Stimulated activated naive CD4-positive, alpha-beta T cell treated with Interleukin-2 at 50 U/mL for 16 hours (primary cell): ENCODE results near the gene SPARC.
A peak's percentile ranks its signal among the peaks of the same experiment; 100 is the strongest.

Source experiments
- DNase-seq: peaks from one replicate; lab custom pipeline; 2025; lab: John Stamatoyannopoulos, UW

Gene SPARC

DNA sequence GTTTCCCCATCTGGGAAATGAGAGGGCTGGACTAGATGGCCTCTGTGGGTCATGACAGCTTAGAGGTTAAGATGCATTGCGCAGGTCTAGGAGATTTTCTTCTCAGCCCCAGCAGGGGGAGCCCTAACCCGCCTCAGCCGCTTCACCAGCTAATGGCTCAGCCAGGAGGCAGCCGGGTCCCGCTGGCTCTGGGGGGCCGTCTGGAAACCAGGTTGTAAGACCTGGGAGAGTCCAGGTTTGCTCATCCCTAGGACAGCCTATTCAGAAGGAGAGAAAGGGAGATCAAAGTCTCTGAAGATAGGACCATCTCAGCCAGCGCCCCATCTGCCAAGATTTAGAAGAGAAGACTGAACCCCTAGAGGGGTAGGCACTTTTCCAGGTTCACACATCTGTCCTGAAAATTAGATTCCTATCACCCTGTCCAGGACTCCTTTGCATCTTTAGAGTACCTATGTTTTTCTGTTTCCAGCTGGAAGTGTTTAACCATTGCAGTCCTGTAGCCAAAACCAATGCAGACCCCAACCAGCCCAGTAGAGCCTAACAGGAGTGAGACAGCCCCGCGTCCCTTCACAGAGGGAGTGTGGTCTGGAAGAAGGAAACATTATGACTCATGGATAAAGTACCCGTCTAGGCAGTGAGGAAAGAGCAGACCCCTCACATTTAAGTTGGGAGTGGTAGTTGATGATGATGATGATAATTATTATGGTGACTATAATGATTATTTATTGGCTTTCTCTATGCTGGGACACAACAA is 27.5 kb downstream of the SPARC start:
- peak; percentile 73 for DNase-seq

DNA sequence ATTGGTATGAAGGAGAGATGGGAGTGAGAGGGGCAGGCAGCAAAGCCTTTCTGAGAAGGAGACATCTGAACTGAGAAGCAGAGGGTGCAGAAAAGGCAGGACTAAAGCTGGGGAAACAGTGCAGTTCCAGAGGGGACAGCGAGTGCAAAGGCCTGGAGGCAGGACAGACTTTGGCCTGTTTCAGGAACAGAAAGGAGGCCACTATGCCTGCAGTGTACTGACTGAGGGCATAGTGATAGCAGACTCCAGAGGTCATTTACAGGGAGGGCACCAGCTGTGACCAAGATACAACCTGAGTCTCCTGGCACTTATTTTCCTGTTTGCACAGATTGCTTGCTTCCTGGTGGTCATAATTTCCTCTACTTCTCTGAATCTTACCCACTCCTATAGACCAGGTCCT is 29.6 kb downstream of the SPARC start:
- no peak for DNase-seq

DNA sequence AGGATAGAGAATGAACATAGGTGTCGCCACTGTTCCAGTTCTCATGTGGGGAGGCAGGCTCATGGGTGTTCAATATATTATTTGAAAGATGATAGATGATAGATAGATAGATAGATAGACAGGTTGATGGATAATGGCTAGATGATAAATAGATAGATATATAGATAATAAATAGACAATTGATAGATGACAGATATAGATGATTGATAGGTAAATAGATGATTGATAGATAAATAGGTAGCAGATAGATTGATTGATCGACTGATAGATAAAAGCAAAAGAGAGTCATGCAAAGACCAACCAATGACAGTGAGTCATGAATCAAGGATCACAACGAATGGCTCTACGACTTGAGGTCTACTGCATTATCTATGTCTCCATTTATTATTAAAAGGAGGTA is 30.4 kb downstream of the SPARC start:
- DNase-seq = no peak

DNA sequence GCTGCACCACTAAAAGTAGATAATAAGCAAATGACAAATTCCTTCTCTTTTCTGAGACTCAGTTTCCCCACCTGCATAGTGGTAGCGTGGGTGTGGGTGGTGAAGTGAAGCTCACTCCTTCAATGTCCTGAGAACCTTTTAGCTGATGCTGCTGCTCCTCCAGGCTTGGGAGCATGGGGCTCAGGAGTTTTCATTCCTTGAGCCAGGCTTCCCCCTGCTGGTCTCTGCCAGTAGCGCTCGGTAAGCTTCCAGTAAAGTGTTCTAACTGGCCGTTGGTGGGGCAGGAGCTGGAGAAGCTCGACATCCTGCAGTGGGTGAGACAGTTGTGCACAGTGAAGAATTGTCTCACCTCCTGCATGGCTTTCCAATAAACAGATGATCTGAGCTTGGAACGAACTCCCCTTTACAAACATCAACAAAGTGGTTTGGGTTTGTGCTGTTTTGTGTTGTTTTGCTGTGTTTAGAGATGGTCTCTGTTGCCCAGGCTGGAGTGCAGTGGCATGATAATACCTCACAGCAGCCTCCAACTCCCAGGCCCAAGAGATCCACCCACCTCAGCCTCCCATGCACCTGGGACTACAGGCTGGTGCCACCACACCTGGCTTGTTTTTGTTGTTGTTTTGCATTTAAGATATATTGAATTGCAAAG is 34.6 kb downstream of the SPARC start:
- DNase-seq = peak; percentile 64

DNA sequence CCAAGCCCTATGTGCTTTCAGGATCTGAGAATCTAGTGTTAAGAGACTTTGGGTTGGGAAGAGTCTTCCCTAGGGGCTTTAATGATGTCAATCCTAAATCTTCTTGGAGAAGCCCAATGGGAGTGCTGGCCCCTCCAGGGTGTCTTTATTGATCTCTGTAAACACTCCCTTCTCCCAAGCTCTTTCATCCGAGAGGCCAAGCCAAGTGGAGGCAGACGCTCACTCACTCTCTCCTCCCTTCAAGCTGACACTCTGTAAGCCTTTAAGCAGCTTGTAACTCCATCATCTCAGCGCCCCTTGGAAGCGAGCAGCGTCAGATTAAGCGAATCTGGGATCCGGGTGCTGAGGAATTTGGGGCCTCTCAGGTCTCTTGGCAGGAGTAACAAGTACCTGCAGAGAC is 37.7 kb downstream of the SPARC start:
- DNase-seq = no peak

DNA sequence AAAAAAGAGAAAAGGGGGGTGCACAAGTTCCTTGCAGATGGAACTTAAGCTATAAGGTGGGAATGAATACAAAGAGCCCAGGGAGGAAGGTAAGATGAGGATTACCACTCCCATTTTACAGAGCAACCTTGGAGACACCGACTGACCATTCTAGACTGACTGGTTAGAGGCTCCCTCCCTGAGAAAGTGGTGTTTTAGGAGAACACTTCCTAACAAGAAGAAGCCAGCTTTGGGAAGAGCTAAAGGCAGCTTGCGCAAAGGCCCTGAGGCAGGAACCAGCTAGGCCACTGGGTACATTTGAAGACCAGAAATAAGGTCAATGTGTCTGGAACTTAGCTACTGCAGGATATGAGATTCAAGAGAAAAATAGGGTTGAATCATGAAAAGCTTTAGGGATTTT is 38.6 kb downstream of the SPARC start:
- no peak for DNase-seq

DNA sequence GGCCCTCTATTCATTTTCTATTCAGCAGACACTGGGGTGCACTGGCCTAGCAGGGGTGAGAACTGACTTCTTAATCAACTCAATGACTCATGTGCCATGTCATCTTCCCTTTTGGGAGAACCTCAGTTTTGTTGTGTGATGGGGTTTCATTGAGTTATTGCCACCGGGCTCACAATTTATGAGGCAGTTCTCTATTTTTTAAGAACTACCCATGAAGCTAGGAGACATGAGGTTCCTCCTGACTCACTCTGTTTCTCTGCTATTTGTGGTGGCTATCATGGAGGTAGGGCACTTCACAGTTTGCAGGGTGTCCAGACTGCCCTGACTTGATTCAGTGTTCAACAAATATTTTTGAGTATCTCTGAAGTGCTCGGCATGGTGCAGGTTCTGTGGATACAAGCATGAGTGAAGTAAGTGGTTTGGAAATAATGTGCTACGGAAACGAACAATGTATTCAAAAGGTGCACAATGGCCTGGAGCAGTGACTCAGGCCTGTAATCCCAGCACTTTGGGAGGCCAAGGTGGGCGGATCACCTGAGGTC is 39.3 kb downstream of the SPARC start:
- DNase-seq = no peak

DNA sequence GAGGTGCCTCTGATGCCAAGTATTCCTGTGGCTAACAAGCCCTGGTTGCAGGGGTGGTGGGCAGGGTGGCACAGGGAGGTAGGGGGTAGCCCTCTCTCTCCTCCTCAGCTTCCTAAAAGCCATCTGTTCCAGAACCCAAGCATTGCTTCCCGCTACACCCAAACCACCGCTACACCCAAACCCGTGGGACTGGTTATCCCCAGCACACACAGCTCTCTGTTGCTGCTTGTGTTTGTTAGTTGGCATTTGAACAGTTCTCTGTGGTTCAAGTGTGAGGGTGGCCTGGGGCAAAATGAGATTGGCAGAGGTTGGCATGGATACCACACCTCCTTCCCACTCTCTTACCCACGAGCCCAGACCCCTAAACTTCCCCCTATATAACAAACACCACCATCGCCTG is 40.4 kb downstream of the SPARC start:
- DNase-seq = no peak

DNA sequence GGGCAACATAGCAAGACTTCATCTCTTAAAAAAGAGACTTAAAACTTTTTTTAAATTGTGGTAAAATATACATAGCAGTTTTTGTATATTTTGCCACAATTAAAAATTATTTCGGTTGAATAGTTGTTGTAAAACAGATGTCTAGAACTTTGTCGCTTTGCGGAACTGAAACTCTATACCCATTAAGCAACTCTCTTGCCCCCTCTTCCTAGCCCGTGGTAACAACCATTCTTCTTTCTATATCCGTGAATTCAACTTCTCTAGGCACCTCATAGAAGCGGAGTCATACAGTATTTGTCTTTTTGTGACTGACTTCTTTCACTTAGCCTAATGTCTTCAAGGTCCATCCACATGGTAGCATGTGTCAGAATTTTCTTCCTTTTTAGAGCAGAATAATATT is 43.3 kb downstream of the SPARC start:
- no peak for DNase-seq

DNA sequence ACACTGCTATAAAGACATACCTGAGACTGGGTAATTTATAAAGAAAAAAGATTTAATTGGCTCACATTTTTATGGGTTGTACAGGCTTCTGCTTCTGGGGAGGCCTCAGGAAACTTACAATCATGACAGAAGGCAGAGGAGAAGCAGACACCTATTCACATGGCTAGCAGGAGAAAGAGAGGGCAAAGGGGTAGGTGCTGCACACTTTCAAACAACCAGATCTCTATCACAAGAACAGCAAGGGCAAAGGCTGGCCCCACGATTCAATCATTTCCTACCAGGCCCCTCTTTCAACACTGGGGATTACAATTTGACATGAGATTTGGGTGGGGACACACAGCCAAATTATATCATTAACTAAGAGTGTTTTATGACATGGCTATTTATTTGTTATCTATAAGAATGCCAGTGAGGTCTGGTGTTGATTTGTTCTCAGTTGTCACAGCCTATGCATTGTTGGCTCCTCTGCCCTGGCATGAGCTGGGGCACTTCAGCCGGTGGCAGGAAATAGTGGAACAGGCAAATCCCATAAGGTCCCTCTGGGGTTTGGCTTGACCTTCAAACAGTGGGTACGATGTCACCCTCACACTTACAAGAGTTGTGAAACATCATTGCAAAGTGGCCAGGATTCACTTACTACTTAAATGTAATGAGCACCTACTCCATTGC is 44.1 kb downstream of the SPARC start:
- DNase-seq = no peak

DNA sequence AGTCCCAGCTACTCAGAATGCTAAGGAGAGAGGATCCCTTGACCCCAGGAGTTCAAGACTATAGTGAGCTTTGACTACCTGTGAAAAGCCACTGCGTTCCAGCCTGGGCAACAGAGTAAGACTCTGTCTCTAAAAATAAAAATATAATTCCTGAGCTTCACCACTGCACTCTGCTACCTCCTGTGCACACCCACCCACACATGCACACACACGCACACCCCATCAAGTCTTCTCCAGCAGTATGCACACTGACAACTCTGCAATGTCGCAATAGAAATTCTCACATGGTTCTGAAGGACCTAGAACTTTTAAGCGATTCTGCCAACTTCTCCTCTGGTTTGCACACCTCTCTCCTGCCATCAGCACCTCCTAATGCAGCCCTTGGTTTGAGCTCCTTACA is 48.1 kb downstream of the SPARC start:
- no peak for DNase-seq

DNA sequence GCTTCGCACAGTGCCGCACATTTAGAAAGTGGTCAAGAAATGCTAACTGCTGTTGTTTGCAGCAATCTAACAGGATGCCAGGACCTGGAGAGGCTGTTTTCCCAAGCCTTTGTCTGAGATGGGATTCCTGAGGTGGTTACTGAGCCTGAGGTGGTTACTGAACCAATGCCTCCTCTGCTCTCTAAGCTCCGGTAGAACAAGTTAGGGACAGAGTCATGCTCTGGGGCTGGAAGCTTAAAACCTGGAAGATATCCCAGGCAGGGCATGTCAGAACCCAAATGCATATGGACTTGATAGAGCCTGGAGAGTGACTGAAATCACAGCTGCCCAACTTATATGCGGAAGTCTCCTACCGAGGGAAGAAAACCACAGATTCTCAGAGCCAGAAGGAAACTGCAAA is 49.0 kb downstream of the SPARC start:
- DNase-seq = no peak

DNA sequence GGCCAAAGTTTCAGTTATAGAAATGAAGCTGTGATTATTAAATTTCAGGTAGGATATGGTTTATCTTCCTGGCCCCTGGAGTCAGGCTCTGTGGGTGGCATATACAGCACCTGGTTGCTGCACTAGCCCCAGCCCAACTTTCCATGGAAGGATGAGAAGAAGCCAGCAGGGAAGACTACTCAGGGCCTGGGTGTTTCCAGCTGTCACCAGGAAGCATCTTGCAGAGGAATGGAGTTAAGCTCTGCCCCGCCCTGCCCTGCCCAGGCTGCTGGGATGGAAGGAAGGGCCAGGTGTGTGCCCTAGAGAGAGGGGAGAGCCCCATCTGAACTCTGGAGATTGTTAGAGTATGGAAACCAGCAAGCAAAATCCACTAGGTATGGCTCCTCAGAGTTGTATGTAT is 52.8 kb downstream of the SPARC start:
- DNase-seq = no peak

DNA sequence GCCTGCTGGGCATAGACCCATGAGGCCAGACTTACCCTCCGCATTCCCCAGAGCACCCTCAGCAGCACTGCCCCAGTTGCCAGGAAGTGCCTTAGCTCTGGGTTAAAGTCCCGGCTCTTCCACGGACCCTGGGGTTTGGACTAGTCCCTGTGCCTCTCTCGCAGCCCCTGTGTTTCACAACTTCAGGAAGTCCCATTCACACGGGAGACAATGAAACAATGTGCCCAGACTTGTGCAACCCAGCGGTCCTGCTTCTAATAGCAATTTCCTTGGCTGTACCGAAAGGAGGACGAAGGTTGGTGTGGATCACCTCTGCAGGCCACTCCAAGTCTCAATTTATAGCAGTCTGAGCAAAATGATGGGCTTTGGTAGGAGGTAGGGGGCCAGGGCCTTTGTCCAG is 53.8 kb downstream of the SPARC start:
- no peak for DNase-seq

DNA sequence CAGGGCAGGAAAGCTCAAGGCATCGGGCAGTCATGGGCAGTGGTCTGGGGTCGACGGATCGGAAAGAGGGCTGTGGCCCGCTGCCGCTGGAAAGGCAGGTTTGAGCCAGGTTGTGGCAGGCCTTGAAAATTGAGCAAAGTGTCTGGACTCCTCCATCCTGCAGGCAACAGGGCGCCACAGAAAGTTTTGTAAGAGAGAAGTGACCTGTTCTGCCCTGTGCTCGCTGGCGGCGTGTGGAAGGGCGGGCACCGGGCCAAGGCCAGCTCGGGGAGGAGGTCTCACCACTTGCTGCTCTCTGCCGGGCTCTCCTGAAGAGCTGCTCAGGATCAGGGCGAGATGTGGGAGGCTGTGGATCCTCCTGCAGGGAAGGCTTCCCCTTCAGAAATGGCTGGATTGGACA is 54.2 kb downstream of the SPARC start:
- DNase-seq = no peak

DNA sequence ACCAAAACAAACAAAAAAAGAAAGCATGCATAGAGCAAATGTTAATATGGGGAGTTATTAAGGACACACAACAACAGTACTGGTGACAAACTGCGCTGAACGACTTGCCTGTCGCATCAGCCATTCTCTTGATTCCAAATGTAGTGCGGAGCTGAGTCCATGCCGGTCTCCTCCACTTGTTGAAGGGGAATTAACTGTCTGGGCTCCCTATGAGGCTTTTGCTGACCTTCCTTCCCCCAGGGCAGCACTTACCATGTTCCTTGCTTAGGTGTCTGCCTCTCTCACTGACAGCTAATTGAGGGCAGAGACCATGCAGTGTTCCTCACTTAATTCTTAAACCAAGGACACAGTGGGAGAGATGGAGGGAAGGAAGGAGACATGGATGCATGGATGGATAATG is 54.8 kb downstream of the SPARC start:
- DNase-seq = no peak

DNA sequence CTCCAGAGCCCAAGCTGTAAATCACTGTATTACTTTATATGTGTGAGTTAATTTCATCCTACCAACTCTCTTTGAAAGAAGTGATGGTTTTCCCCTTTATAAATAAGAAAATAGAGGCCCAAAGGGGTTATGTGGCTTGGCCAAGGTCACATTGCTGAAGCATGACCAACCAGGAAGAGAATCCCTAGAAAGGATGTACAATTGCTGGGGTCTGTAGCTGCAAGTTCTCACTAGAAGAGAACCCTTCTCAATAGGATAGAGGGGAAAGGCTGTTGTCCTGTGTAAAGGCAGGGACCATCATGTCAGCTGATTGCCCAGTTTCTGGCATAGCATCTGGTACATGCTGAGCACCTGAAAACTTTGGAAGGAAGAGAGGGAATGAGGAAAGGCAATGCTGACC is 56.6 kb downstream of the SPARC start:
- no peak for DNase-seq

DNA sequence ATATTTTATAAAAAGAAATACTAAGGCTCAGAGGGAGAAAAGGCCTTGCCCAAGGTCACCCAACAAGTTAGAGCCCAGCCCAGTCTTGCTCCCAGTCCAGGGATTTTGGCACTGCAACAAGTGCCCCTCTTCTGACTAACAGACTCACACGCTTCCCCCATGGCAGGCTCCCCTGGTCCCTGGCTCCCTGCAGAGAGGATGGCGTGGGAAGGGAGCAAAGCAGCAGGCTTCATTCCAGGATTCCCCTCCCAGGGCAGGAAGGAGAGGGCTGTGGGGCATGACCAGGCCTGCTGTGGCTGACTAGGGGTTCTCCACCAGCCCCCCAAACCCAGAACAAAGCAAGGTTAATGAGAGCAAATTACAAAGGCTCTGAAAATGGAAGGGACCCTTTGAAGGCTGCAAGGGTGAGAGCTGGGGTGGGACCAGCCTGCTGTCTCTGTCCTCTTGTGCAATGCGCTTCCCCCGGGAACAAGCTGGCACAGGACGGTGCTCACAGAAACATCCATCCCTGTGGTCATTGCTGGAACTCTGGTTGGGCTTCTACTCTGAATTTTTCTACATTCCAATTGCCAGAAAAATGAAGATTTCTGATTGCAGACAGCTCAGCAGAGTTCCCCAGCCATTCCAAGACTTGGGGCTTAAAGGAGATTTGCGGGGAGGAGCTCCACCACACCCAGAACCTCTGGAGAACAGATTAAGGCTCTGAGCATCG is 58.4 kb downstream of the SPARC start:
- DNase-seq = no peak

DNA sequence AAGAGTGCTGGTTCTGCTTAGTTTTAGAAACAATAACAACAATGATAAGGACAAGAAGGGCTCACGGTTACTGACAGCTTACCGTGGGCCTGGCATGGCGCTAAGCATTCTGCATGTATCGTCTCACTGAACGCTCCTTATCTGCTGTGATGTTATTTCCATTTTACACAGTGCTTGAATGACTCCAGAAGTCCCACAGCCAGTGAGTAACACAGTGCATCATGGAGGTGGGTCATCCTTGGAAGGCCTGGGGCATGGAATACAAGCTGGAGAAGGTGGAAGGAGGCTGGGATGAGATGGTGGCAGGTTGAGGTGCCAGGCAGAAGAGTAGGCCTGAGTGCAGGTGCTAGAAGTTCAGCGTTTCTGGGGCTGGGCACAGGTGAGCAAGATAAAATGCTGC is 59.1 kb downstream of the SPARC start:
- DNase-seq = no peak

DNA sequence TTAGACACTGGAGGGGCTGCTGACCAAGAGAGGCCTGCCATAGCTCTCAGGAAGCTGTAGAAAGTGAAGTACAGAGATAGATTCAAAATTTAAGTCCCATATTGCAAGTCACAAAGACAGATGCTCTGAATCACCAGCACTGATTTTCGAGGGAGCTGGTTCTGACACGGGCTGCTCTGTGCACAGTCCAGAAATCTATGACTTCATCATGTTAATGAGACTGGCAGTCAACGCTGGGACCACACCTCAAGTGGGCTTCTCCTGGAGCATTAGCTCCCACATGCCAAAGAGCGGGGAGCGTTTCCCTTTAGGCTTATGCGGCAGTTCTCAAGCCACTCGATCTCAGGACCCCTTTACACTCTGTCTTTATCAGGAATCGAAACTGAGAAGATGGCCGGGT is 61.4 kb downstream of the SPARC start:
- no peak for DNase-seq

DNA sequence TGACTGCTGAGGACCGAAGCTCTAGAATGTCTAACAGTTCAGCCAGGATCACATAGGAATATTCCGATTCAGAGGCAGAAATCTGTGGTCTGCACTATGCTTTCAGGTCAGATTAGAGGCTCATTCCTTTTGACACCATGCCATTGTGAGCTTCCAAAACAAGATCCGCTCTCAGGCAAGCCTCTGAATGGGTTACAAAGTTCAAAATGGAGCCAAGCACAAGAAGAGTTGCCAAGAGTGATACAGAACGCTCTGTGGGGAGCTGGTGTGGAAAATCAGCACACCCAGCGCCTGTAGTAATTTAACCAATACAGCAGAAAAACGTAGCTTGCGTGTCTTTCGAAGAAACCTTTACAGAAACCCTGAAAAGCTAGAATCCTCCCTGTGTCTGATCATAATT is 62.2 kb downstream of the SPARC start:
- DNase-seq = no peak

DNA sequence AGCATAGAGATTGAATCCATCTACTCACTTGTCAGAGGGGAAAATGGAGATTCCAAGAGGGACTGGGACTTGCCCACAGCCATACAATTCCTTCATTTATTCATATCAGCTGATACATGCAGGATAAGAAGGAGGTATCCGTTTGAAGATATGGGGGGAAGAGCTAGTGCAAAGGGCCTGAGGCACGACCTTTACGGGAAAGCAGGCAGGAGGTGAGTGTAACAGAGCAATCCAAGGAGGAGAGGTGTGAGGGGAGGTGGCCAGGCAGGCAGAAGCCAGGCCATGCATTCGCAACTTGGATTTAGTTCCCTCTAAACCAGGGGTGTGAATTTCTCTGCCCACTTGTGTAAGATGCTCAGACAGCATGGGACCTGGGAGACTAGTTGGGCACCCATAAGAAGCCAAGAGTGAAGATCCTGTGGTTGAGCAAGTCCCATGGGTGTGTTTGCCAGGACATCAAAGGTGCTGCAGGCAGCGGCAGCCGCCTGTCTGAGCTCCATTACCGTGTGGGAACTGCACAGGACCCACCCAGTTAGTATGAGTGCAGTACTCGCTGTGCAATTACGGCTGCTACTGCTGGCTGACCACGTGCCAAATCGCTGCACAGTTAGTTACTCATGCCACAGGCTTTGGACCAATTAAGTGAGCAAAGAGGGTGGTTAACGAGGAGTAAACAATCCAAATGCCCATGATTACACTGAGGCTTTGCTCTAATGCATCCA is 64.2 kb downstream of the SPARC start:
- DNase-seq = no peak
